ENCODE measurements around the gene ALG12.

DNA sequence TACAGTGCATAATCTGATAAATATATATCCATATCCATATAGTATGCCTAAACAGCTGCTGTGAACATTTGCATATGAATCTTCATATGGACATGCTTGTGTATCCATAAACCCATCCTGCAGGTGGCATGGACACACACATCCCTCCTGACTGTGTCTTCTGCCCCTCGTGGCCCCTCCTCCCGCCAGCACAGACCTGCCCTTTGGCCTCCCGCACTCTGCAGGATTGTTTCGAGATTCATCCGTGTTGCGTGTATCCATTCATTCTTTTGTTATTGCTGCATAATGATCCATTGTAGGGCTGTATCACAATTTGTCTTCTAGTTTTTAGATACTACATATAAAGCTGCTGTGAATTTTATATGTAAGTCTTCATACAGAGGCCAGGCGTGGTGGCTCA lies 40.6 kb downstream of the ALG12 start:
- TF ChIP-seq FOXP2 (optimal IDR thresholded peaks at IDR 0.05; ENCODE audit: borderline replicate concordance, extremely low read depth, extremely low read length, insufficient read depth) (no peak), SIN3A (IDR thresholded peaks at IDR 0.05; ENCODE audit: borderline replicate concordance, insufficient read depth, low read length) (no peak), POLR2AphosphoS5 (IDR thresholded peaks at IDR 0.05; ENCODE audit: low read depth, low read length) (no peak)

Data from PFSK-1 (cell line).